GM18909 (cell line): ENCODE data around the gene CXCL10.
"Not testable (repeated sequence)": the region's sequence is repeated elsewhere in the genome, so short reads cannot be mapped to it uniquely, and the experiment has no call there.

Experiments used
- ATAC-seq: cut with Tn5 transposase; IDR thresholded peaks from one replicate; pipeline ENCODE4 v1.9.1; 2021; ENCODE audit warnings: mild to moderate bottlenecking; ENCODE audit not compliant: unreplicated experiment, poor library complexity

The CXCL10 gene

DNA sequence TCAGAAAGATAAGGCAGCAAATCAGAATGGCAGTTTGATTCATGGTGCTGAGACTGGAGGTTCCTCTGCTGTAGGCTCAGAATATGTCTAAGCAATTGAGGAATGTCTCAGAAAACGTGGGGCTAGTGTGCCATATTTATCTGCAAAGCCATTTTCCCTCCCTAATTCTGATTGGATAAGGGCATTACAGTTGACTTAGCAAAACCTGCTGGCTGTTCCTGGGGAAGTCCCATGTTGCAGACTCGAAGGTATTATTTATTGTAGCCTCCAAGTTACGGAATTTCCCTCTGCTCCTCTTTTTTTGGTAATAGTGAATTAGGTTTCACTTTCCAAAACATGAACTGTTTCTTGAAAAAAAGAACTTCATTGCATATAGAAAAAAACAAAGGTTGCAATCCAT, at the start of gene CXCL10:
TSS of gene CXCL10 (minus strand) at position 109 of the 400 bp plus-strand sequence. CDS start at position 43, 66 bp downstream.
- no peak for ATAC-seq

DNA sequence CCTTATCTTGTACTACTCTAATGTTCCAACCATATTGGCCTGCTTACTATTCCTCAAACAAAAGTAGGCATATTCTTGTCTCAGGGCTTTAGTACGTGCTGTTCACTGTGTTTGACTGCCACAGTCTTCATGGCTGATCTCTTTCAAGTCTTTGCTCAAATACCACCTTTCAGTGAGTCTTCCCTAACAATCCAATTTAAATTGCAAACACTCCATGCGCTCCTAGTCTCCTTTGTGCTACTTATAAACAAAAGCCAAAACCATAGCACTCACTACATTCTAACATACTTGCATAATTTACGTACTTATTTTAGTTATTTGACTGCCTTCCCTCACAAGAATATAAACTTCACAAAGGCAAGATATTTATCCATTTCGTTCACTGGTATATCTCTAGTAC, 49.5 kb upstream of the CXCL10 start:
- no peak for ATAC-seq

DNA sequence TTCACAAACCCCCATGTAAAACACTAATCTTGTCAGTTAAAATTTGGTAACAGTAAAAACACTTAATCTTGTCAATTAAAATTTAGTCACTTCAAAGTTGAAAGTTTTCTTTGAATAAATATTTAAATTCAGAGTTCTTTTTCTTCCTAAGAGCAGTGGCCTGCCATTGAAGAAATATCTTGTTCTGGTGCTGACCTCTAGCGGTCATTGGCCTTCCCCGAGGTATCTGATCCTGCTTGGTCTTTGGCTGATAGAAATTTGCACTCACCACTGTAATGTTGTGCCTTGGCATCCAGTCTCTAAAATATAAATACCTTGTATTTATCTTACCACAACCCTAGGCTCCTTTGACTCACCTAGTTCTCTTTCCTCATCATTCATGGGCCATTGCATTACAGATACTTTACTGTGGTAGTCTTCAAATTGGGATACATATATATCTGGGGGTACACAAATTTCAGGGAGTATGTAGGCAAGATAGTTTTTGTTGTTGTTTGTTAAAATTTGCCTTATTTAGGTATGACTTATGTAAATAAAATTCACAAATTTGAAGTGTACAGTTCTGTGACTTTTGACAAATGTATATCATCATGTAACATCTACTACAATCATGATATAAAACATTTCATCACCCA, 44.5 kb upstream of the CXCL10 start:
- ATAC-seq, result peak; percentile 68

DNA sequence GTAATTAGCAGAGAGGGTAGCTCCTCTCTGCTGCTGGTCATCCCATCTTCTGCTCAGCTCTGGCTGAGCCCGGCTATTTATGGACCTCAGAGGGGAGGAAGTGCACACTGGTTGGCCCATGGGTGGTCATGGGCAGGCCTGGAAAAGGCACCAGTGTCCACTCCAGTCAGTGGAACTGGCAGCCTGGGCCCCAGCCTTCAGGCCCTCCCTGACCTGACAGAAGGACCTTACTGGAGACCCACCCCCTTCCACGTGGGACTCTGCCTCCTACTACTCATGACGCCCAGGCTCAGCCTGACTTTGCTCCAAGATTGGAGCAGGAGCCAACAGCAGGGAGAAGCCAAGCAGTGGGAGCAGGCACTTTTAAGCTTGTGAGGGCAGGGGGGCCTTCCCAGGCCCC, 43.2 kb upstream of the CXCL10 start:
- no peak for ATAC-seq

DNA sequence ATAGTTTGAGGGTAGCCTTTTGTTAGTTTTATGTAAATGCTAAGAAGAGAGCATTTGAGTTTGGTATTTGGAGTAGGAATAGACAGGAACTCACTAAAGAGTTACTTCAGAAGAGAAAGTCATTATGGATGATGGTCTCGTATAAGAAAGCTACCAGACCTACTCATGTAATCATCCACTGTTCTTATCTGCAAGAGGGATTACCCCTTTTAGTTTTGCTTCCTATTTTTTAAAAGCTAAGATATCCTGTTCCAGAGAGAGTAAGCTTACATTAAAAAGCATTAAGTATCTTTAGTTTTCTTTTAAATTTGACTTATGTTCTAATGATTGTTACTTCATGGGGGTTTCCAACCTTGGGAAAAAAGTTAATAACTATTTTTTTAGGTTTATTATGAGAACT, 38.7 kb upstream of the CXCL10 start:
- peak; percentile 72 for ATAC-seq

DNA sequence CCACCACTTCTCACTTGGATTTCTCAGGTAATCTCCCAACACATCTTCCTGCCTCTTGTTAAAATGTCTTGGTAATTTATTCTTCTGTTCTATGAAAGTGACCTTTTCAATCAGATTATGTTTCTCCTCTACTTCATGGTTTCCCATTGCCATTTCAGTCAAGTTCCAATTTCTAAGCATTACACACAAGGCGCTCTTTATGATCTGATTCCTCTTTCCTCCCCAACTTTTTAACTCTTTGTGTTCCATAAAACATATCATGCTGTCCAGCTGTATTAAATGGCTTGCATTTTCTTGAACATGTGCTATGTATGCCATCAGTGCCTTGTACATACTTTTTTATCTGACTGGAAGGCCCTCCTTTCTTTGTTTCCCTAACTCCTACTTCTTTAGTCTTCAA, 38.1 kb upstream of the CXCL10 start:
- ATAC-seq, result no peak

DNA sequence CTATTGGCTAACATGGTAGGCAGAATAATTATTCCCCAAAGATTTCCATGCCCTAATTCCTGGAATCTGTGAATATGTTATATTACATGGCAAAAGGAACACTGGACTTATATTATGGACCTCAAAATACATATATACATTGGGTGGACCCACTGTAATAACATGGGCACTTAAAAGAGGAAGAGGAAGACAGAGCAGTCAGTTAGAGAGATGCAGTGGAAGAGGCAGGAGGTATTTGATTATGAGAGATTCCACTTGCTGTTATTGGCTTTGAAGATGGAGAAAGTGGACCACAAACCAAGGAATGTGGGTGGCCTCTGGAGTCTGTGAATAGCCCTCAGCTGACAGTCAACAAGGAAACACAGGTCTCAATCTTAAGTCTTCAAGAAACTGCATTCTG, 37.2 kb upstream of the CXCL10 start:
- no peak for ATAC-seq

DNA sequence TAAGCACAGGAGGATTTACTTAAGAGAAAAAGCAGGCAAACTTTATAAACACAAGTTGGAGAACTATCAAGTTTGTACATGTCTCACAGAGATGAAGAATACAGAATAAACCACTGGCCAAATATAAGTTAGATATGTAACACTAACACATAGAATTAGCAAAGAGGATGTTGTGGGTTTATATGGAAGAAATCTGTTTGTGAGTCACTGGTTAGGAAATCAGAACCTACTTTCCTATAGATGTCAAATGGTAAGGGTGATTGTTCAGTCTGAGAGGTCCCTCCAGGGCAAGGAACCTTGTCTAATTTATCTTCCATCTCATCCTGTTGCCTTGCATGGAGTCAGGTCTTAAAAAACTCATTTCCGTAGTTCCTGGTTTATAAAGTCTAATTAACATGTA, 36.5 kb upstream of the CXCL10 start:
- ATAC-seq, result no peak

DNA sequence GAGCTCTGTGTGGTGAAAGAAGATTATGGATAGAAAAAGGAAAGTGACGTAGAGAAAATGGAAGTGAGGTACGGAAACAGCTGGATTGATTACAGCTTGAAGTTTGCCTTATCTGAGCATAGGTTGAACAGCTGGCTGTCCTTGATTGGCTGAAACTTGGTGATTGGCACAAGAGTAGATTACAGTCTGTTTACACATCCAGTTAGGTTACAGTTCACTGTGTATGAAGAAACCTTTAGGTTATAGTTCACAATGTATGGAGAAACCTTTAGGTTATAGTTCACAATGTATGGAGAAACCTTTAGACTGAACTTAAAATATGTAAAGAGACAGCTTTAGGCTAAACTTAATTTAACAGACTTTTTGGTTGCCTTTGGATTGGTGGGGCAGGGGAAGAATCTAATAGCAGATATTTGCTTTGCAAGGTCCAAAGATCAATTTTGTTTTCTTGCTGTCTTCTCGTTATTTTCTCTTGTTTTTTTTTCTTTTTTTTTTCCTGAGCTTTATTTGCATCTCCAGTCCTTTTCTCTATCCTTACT, 35.7 kb upstream of the CXCL10 start:
- no peak for ATAC-seq

DNA sequence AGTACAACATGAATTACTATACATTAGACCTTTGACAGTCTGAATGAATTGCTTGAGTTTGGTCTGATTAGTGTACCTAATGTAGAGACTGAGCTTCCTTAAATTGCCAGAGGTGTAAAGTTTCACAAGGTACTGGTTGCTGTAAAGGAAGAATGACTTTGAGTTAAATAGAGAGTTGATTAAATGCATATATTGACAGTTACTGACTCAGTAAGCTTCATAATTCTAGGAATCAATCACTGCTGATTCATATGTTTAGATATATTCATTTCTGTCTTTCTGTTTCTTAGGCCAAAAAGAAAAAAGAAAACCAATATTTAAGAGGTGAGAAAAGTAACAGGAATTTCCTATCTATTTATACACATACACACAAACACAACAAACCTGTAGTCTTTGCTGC, 35.0 kb upstream of the CXCL10 start:
- ATAC-seq, result peak; percentile 37

DNA sequence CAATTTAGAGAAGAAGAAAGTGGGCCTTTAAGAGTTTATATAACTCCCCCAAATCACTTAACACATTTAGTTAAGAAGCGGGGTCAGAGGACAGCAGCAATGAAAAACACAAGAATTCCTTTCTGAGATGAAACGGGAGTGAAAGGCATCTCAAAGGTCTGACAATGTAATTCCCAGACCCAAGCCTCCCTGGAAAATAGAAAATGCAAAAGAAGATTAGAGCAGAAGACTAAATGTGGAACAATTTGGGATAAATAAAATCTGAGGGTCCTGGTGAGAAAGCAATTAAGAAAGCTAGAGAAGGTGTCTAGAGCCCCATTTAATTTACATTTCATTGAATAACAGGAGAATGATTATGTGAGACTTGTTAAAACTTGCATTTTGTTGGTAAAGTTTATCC, 32.1 kb upstream of the CXCL10 start:
- ATAC-seq, result no peak

DNA sequence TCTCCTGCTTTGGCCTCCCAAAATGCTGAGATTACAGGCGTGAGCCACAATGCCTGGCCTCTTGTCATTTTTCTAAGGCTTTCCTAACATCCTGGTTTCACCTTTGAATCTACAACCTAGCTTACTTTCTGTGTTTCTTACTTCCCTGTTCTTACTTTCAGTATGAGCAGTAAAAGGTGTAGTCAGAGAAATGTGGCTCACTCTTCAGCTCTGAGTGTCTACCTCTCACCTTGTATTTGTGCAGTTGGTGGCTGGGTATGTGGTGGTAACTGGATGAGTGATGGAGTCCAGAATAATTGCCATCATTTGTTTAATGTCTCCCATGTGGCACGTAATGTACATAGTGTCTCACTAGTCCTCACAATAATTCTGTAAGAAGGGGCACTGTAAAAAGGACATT, 31.7 kb upstream of the CXCL10 start:
- peak; percentile 98 for ATAC-seq

DNA sequence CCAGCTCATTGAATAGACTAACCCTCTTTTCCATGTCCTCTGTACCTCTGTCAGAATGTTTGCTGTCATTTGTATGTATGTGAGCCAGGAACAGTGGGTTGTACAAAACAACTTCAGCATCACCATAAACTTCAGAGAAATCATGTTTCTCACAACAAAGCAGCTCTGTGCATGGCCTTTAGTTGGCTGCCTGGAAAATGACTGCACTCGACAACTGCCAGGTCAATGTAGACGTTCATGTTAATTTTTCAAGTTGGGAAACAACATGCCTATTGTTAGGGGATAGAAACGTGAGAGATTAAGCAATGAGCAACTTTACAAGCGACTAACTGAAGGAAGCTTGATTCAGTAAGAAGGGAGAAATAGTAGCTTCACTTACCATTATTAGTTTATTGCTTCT, 30.4 kb upstream of the CXCL10 start:
- ATAC-seq, result no peak

DNA sequence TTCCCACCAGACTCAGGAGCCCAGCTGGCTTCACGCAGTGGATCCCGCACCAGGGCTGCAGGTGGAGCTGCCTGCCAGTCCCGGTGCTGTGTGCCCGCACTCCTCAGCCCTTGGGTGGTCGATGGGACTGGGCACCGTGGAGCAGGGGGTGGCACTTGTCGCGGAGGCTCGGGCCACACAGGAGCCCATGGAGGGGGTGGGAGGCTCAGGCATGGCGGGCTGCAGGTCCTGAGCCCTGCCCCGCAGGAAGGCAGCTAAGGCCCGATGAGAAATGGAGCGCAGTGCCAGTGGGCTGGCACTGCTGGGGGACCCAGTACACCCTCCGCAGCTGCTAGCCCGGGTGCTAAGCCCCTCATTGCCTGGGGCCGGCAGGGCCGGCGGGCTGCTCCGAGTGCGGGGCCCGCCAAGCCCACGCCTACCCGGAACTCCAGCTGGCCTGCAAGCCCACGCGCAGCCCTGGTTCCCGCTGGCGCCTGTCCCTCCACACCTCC, 27.3 kb upstream of the CXCL10 start:
- ATAC-seq, result not testable (repeated sequence)

DNA sequence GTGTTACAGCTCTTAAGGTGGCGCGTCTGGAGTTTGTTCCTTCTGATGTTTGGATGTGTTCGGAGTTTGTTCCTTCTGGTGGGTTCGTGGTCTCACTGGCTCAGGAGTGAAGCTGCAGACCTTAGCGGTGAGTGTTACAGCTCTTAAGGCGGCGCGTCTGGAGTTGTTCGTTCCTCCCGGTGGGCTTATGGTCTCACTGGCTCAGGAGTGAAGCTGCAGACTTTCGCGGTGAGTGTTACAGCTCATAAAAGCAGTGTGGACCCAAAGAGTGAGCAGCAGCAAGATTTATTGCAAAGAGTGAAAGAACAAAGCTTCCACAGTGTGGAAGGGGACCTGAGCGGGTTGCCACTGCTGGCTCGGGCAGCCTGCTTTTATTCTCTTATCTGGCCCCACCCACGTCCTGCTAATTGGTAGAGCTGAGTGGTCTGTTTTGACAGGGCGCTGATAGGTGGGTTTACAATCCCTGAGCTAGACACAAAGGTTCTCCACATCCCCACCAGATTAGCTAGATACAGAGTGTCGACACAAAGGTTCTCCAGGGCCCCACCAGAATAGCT, 26.6 kb upstream of the CXCL10 start:
- ATAC-seq, result not testable (repeated sequence)

DNA sequence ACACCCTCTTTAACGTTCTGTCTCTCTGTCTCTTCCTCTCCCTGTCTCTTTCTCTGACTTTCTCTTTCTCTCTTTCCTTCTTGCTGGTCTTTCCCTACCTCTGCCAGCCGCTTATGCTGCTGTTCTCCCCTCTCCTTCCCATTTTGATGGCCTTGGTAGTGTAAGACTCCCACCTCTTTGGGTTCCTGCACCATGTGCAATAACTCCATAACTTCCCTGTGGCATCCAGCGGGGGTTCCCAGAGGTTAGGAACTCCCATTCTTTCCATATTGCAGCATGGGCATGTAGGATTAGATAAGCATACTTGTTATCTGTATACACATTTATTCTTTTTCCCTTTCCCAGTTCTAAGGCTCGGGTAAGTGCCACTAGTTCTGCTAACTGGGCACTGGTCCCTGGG, 21.4 kb upstream of the CXCL10 start:
- not testable (repeated sequence) for ATAC-seq

DNA sequence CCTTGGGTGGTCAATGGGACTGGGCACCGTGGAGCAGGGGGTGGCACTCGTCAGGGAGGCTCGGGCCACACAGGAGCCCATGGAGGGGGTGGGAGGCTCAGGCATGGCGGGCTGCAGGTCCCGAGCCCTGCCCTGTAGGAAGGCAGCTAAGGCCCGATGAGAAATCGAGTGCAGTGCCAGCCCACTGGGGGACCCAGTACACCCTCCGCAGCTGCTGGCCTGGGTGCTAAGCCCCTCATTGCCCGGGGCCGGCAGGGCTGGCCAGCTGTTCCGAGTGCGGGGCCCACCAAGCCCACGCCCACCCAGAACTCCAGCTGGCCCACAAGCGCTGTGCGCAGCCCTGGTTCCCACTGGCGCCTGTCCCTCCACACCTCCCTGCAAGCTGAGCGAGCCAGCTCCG, 20.0 kb upstream of the CXCL10 start:
- not testable (repeated sequence) for ATAC-seq

DNA sequence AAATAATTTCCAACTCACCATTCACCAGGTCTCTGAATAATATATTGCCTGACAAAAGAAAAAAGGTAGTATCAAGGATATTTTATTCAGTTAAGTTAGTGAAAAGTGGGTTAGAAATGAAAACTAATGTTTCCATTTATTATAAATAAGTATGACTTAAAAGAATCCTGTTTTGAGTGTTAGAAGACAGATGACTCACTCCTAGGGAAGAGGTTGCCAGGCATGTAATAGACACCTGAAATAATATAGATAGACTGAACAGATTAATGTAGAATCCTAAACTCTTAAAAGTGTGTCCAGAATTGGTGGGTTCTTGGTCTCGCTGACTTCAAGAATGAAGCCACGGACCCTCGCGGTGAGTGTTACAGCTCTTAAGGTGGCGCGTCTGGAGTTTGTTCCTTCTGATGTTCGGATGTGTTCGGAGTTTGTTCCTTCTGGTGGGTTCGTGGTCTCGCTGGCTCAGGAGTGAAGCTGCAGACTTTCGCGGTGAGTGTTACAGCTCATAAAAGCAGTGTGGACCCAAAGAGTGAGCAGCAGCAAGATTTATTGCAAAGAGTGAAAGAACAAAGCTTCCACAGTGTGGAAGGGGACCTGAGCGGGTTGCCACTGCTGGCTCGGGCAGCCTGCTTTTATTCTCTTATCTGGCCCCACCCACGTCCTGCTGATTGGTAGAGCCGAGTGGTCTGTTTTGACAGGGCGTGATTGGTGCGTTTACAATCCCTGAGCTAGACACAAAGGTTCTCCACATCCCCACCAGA, 19.1 kb upstream of the CXCL10 start:
- not testable (repeated sequence) for ATAC-seq

DNA sequence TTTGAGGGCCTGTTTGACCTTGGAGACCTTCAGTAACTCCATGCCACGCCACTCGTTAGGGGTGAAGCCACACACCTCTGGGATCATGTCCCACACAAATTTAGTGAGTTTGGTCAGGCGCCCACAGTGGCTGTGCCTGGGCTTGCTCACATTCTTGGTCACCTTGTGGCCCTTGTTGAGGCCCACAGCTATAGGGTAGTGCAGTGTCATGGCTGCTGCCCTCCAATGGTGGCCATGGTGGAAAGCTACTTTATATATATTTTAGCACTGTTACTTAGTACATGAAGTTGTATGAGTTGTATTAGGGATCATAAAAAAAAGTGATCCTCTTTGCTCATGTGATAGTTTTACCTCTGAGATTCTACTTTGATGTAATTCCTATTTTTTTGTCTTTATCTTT, 13.6 kb upstream of the CXCL10 start:
- ATAC-seq, result no peak

DNA sequence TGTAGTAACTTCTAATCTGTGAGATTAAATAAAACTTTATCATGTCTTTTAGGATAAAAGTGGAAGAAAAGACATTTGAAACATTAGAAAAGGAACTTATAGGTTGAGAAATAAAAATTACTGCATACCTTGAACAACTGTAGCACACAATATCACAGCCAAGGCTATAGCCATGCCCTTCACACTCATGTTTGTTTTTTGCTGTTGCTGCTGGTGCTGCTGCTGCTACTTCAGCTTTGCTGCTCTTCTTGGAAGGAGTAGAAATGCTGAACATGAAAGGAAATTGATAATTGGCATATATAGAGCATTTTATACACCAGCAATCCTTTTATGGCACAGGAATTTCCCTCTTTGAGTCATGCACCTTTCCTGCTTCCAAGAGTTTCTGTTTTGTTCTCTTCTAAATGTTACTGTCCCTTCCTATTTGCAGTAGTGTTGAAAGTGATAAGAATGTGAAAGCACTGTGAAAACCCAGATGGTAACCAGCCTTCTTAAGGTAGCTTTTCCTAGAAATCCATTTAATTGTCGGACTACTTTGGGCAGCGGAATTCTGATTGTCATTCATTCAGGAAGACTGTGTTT, 12.6 kb upstream of the CXCL10 start, which contains the start of gene CXCL11:
TSS of gene CXCL11 (minus strand) at position 272 of the 582 bp plus-strand sequence. CDS start at position 189, 83 bp downstream.
- no peak for ATAC-seq

DNA sequence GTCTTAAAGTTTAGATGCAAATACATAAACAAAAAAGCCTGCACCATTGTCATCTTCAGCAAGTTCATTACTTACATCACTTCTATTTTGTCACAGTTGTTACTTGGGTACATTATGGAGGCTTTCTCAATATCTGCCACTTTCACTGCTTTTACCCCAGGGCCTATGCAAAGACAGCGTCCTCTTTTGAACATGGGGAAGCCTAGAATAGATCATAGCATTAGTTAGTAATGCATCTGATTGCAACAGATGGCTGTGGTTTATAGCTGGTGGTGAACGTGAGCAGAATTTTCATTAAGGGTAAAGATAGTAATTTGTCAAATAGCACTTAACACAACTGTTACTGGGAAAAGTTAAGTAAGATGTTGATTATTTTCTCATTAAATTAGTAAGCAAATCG, 11.8 kb upstream of the CXCL10 start:
- ATAC-seq, result no peak
